Sigmoid colon (tissue), 4 donors: ENCODE results near the gene HNRNPK.

Experiments used
- EP300 ChIP-seq, 4 donors: sonication (generic); formaldehyde crosslinking; IDR thresholded peaks; one replicate each; pipeline ENCODE4 v1.6.1; 2017; ENCODE audit warnings: antibody characterized with exemption in 4 of 4
- POLR2A ChIP-seq, 2 donors: fragments of 450-650 bp; IDR thresholded peaks; one replicate each; pipeline ENCODE4 v1.6.1; 2016; ENCODE audit warnings: antibody characterized with exemption in 2 of 2, mild to moderate bottlenecking in 2 of 2, moderate library complexity in 2 of 2
- POLR2AphosphoS5 ChIP-seq, 4 donors: sonication (generic); formaldehyde crosslinking; IDR thresholded peaks; one replicate each; pipeline ENCODE4 v1.6.1; 2017; ENCODE audit warnings: antibody characterized with exemption in 4 of 4
- TF ChIP-seq, protein P1 (sequence below), 4 experiments: fragments of 450-650 bp in 3 of 4; fragments of 200-600 bp in 1 of 4; IDR thresholded peaks; one replicate each; pipeline ENCODE4 v1.5.1; 2016 to 2019; ENCODE audit warnings: antibody characterized with exemption in 4 of 4, mild to moderate bottlenecking in 3 of 4, moderate library complexity in 2 of 4

DNA sequence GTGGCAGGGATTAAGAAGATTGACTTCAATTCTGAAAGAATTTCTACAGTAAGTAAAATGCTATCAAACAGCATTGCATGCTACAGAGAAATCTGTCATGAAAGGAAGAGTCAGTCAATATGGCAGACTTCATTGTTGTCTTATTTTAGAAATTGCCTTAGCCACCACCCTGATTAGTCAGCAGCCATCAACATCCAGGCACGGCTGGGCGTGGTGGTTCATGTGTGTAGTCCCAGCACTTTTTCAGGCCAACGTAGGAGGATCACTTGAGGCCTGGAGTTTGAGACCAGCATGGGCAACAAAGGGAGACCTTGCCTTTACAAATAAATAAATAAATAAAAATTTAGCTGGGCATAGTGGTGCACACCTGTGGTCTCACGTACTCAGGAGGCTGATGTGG lies 47.2 kb upstream of the HNRNPK start:
- TF ChIP-seq, protein P1, sequence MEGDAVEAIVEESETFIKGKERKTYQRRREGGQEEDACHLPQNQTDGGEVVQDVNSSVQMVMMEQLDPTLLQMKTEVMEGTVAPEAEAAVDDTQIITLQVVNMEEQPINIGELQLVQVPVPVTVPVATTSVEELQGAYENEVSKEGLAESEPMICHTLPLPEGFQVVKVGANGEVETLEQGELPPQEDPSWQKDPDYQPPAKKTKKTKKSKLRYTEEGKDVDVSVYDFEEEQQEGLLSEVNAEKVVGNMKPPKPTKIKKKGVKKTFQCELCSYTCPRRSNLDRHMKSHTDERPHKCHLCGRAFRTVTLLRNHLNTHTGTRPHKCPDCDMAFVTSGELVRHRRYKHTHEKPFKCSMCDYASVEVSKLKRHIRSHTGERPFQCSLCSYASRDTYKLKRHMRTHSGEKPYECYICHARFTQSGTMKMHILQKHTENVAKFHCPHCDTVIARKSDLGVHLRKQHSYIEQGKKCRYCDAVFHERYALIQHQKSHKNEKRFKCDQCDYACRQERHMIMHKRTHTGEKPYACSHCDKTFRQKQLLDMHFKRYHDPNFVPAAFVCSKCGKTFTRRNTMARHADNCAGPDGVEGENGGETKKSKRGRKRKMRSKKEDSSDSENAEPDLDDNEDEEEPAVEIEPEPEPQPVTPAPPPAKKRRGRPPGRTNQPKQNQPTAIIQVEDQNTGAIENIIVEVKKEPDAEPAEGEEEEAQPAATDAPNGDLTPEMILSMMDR (IDR thresholded peaks at IDR 0.05): no peak
- TF ChIP-seq POLR2A (IDR thresholded peaks at IDR 0.05) (no peak), EP300 (IDR thresholded peaks at IDR 0.05) (no peak), POLR2AphosphoS5 (IDR thresholded peaks at IDR 0.05) (no peak)
